Myocyte (in vitro differentiated cells): ENCODE results near the gene MCEMP1. TPM values are rescaled to one million over a fixed set of nuclear protein-coding genes. Genes with fewer than 3 reads are reported as not detected.

ENCODE experiments used
- DNase-seq: peaks from one replicate; pipeline ENCODE4 v3.0.0-alpha.2; 2012; ENCODE audit warnings: low read depth
- total RNA-seq: library from RNA; depleted of rRNA; stranded (reverse); fragments of >200 nt; gene quantifications from 2 replicates; pipeline ENCODE4 v1.2.3, GENCODE V29; 2014

The MCEMP1 gene
- total RNA-seq, 1 donor from 2014 or later, result not detected

DNA sequence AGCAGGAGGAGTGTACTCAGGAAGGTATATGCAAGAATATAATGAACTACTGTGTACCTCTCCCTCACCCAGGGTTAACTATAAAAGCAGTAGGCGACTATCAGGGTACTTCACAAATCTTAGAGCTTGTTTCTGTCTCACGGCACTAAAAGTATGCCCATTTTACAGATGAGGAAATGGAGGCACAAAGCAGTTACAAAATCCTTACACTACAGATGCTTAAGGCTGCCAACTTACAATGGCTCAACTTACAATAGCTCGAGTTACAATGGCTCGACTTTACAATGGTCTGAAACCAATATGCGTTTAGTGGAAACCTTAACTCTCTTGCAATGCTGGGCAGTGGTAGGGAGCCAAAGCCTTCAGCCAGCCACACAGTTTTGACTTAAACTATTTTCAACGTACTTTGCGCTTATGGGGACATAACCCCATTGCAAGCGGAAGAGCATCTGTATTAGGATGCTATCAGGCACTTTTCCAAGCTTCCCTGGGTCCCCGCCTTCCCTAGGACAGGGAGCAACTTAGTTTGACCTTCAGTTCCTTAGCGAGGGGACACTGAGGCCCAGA is 20.9 kb downstream of the MCEMP1 start:
- no peak for DNase-seq

- DNase-seq, result no peak
These were observed 21.7 kb downstream of the MCEMP1 start for GRCh38 chr19:7698583-7698982.

- DNase-seq, result no peak
These were observed 22.1 kb downstream of the MCEMP1 start for GRCh38 chr19:7699003-7699402.

- DNase-seq, result peak; percentile 3
These were observed 22.8 kb downstream of the MCEMP1 start for GRCh38 chr19:7699417-7700401.

GRCh38 chr19:7701049-7701653 is 24.3 kb downstream of the MCEMP1 start:
- no peak for DNase-seq

DNA sequence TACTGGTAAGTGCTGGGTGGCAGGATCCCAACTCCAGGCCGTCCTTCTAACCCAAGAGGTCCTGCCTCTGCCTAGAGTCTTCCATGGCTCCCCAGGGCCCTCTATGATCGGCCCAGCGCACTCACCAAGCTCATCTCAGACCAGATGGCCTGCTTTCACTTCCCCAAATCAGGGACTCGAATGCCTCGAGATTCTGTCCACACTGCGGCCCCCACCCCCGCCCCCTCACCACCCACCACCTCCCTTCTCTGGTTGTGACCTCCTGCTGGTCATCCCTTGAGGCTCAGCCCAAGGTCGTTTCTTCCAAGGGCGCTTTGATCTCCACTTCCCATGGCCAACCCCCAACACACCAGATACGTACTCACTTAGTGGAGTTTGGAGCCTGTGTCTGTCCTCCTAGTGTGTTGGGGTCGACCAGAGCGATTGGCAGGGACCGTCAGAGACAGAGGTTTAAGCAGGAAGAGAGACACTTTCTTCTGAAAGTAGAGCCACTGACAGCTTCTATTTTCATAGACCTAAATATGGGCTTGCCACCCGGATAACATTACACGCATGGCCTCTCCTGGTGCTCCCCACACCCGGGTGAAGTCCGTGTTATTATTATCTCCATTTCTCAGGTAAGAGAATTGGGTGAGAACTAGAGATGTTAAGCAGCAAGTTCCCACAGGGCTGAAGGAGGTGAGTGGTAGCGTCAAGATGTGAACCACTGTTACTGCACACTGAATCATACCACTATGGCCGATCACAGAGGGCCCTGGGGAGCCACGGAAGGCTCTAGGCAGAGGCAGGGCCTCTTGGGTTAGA is 25.0 kb downstream of the MCEMP1 start, which contains the start of gene FCER2:
Gene FCER2 (minus strand): TSS at position 478 of the 804 bp plus-strand sequence. CDS start 2,371 bp downstream, outside the sequence.
- DNase-seq, result no peak

DNA sequence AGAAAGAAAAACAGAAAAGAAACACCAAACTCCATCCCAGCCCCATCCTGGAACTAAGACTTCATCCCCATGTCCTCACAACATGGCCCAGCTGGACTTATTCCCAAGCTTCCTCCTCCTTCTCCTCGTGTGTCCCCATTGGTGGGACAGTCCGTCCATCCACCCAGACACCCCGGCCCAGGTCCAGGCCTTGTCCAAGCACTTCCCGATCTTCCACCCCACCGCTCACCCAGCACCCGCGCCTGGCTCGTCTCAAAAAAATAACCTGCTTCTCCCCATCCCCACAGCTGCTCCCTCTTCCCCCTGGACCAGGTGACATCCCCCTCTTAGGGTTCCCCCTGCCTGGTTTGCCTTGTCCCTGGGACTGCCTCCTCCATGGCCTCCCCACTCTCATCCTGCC is 26.4 kb downstream of the MCEMP1 start:
- no peak for DNase-seq

- DNase-seq, result no peak
These were observed 27.6 kb downstream of the MCEMP1 start for GRCh38 chr19:7704280-7705060.

DNA sequence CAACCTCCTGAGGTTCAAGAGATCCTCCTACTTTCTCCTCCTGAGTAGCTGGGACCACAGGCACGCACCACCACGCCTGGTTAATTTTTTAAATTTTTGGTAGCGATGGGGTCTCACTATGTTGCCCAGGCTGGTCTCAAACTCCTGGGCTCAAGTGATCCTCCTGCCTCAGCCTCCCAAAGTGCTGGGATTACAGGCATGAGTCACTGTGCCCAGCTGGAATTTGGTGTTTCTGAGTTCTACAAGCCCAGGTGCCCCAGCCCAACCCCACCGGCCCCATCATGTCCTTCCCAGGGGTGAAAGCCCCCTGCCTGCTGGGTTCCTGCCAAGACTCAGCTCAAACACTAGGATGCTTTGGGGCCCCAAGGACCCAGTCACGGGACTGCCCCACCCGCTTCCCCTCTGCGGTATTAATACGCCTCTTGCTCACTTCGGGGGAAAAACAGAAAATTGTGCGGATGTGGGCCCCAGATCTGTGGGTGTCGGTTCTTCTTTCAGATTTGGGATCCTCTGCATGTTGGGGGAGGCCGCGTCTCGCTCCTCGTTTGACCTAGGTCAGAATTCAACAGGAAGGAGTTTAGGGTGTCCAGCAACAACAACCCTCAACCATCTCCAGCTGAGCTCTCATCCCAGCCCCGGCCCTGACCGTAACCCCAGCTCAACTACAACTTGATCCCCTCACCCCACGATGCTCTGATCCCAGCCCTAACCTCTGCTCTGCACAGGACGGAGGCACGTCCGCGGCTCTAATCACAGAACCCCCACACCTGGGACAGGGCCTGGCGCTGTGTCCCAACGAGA is 28.7 kb downstream of the MCEMP1 start:
- DNase-seq, result no peak

DNA sequence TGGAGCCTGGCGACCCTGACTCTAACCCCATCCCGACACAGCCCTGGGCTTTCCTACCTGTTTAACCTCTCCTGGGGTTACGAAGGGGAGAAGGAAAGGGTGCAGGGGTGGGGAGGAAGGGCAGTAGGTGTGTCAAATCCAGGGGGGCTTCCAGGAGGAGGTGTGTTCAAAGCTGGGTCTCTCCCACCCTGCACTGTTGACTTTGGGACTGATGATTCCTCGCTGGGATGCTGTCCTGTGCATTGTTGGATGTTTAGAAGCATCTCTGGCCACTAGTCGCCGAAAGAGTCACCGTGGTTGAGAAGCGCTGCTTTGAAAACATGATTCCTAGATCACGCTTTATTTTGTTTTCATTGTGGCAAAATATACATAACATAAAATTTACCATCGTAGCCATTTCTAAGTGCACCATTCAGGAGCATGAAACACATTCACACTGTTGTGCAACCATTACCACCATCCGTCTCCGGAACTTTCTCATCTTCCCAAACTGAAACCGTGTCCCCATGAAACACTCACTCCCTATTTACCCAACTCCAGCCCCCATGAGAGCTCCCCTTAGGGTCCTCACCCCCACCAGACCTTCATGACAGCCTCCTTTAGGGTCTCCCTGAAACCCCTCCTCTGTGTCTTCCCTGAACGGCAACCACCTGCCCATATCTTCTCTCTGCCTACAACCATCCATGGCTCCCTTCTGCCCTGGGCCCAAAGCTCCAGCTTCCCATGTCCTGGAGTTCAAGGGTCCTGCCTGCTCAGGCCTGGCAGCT is 29.5 kb downstream of the MCEMP1 start:
- DNase-seq, result no peak

- DNase-seq, result no peak
These were observed 30.1 kb downstream of the MCEMP1 start for GRCh38 chr19:7706955-7707456.

DNA sequence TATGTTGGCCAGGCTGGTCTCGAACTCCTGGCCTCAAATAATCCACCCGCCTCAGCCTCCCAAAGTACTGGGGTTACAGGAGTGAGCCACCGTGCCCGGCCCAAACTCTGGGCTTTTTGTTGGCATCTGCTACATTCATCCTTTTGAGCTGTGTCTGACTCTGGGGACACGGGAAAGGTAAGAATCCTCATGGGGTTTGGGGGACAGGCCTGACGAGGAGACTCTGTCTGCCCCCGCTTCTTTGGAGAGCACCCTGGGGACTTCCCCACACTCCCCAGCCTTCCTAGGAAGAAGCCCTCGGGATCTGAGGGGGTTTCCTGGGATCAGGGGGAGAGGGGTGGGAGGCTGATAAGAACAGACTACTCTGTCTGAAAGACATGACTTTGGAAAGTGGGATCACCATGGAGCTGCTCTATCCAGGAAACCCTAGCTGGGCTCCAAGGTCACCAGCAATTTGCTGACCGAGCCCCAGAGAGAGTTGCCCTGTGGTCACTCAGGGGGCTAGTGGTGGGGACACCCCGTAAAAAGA is 33.1 kb downstream of the MCEMP1 start:
- no peak for DNase-seq

DNA sequence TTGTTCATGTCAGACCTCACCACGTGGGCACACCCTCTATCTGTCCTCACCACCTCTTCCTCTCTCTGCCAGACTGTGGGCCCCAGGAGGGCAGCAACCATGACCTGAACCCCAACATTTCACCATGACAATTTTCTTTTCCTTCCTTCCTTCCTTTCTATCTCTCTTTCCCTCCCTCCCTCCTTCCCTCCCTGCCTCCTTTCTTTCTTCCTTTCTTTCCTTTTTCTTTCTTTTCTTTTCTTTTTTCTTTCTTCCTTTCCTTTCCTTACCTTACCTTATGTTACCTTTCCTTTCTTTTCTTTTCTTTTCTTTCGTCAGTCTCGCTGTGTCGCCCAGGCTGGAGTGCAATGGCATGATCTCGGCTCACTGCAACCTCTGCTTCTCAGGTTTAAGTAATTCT is 33.7 kb downstream of the MCEMP1 start:
- DNase-seq, result no peak

DNA sequence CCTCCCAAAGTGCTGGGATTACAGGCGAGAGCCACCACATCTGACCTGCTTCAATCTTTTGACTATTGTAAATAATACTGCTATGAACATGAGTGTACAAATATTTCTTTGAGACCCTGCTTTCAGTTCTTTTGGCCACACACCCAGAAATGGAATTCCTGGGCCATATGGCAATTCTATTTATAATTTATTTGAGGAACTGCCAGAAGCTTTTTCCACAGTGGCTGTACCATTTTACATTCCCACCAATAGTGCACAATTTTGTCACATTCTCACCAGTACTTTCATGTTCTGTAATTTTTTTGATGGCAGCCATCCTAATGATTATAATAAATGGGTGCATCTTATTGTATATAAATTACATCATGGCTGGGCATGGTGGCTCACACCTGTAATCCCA is 38.8 kb downstream of the MCEMP1 start:
- DNase-seq, result no peak

- no peak for DNase-seq
These were observed 39.9 kb downstream of the MCEMP1 start for GRCh38 chr19:7716762-7717161.

- no peak for DNase-seq
These were observed 41.8 kb downstream of the MCEMP1 start for GRCh38 chr19:7718668-7719067.

DNA sequence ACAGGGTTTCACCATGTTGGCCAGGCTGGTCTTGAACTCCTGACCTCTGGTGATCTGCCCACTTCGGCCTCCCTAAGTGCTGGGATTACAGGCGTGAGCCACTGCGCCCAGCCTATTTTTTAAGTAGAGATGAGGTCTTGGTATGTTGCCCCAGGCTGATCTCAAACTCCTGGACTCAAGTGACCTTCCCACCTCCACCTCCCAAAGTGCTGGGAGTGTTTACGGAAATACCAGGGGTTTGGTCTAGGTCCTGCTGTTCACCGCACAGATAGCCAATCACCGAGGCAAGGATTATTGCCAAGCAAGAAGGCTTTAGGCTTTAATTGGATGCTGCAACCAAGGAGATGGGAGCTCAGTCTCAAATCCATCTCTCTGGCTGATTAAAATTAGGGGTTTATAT is 43.5 kb downstream of the MCEMP1 start:
- no peak for DNase-seq

- DNase-seq, result no peak
These were observed 45.4 kb downstream of the MCEMP1 start for GRCh38 chr19:7722231-7722651.
